ENCODE data around the gene ZNF839. TPM values are rescaled to one million over a fixed set of nuclear protein-coding genes. Genes with fewer than 3 reads are reported as not detected.

Gene ZNF839
- total RNA-seq, 2 experiments from 2014 or later, result 20.2 to 23.3 TPM

- no peaks in the 10 kb centered on the region for H3K9me3 ChIP-seq (ENCODE audit: low read length)
- no peak overlapping the region for H3K27ac ChIP-seq (ENCODE audit: low read depth, low read length, poor library complexity, severe bottlenecking)
- ChIA-PET CTCF (ENCODE audit: unreplicated experiment) (no interaction called here), POLR2A (no interaction called here)
- TF ChIP-seq CTCF (conservative IDR thresholded peaks at IDR 0.05; ENCODE audit: low read length) (no peak), EZH2phosphoT487 (IDR thresholded peaks at IDR 0.05; ENCODE audit: borderline replicate concordance, low read depth, low read length) (no peak)
- no peaks in the 10 kb centered on the region for H3K4me1 ChIP-seq (ENCODE audit: insufficient read depth, low read length, poor library complexity, severe bottlenecking)
- no peaks in the 10 kb centered on the region for H4K20me1 ChIP-seq (ENCODE audit: insufficient read depth, low read length)
- H2AFZ ChIP-seq (ENCODE audit: low read length), result no peak overlapping the region
- H3K4me3 ChIP-seq (ENCODE audit: low read depth, low read length, poor library complexity, severe bottlenecking), result no peak overlapping the region
- DNase-seq (ENCODE audit: low spot score), result no peak
- no peaks in the 10 kb centered on the region for H3K79me2 ChIP-seq (ENCODE audit: insufficient read depth, low read depth, low read length)
- peaks cover 70% of the 10 kb centered on the region for H3K36me3 ChIP-seq (ENCODE audit: insufficient read depth, low read length)
- no TSS peak for BruUV-seq (replicated peaks)
- intact Hi-C loops (cut with micrococcal nuclease; ENCODE audit: unreplicated experiment), result no loop called here
- H3K9me2 ChIP-seq (ENCODE audit: insufficient read depth, low read length), result no peaks in the 10 kb centered on the region
- H3K4me2 ChIP-seq (ENCODE audit: low read length), result no peak overlapping the region
Measured at GRCh38 chr14:102345232-102345631, 25.7 kb downstream of the ZNF839 start.

GRCh38 chr14:102346645-102347044 is 27.1 kb downstream of the ZNF839 start:
- no peak overlapping the region for H3K27ac ChIP-seq (ENCODE audit: low read depth, low read length, poor library complexity, severe bottlenecking)
- H3K4me2 ChIP-seq (ENCODE audit: low read length), result no peak overlapping the region
- CTCF ChIA-PET (ENCODE audit: unreplicated experiment), result no interaction called here
- POLR2A ChIA-PET, result no interaction called here
- no peak overlapping the region for H3K4me3 ChIP-seq (ENCODE audit: low read depth, low read length, poor library complexity, severe bottlenecking)
- H3K9me3 ChIP-seq (ENCODE audit: low read length), result no peaks in the 10 kb centered on the region
- no peak for DNase-seq (ENCODE audit: low spot score)
- no peaks in the 10 kb centered on the region for H3K4me1 ChIP-seq (ENCODE audit: insufficient read depth, low read length, poor library complexity, severe bottlenecking)
- H4K20me1 ChIP-seq (ENCODE audit: insufficient read depth, low read length), result no peaks in the 10 kb centered on the region
- H3K9me2 ChIP-seq (ENCODE audit: insufficient read depth, low read length), result no peaks in the 10 kb centered on the region
- no peak overlapping the region for H2AFZ ChIP-seq (ENCODE audit: low read length)
- H3K79me2 ChIP-seq (ENCODE audit: insufficient read depth, low read depth, low read length), result no peaks in the 10 kb centered on the region
- H3K36me3 ChIP-seq (ENCODE audit: insufficient read depth, low read length), result peaks cover 70% of the 10 kb centered on the region
- BruUV-seq (replicated peaks), result no TSS peak
- TF ChIP-seq CTCF (conservative IDR thresholded peaks at IDR 0.05; ENCODE audit: low read length) (no peak), EZH2phosphoT487 (IDR thresholded peaks at IDR 0.05; ENCODE audit: borderline replicate concordance, low read depth, low read length) (no peak)
- intact Hi-C loops (cut with micrococcal nuclease; ENCODE audit: unreplicated experiment), result no loop called here

GRCh38 chr14:102348376-102348775 is 28.8 kb downstream of the ZNF839 start:
- intact Hi-C loops (cut with micrococcal nuclease; ENCODE audit: unreplicated experiment), result no loop called here
- Histone ChIP-seq H3K4me1 (ENCODE audit: insufficient read depth, low read length, poor library complexity, severe bottlenecking) (no peaks in the 10 kb centered on the region), H4K20me1 (ENCODE audit: insufficient read depth, low read length) (no peaks in the 10 kb centered on the region), H3K36me3 (ENCODE audit: insufficient read depth, low read length) (peaks cover 63% of the 10 kb centered on the region), H3K9me2 (ENCODE audit: insufficient read depth, low read length) (no peaks in the 10 kb centered on the region), H3K4me3 (ENCODE audit: low read depth, low read length, poor library complexity, severe bottlenecking) (no peak overlapping the region), H2AFZ (ENCODE audit: low read length) (no peak overlapping the region), H3K9me3 (ENCODE audit: low read length) (no peaks in the 10 kb centered on the region), H3K79me2 (ENCODE audit: insufficient read depth, low read depth, low read length) (no peaks in the 10 kb centered on the region), H3K4me2 (ENCODE audit: low read length) (no peak overlapping the region), H3K27ac (ENCODE audit: low read depth, low read length, poor library complexity, severe bottlenecking) (no peak overlapping the region)
- CTCF ChIA-PET (ENCODE audit: unreplicated experiment), result no interaction called here
- TF ChIP-seq EZH2phosphoT487 (IDR thresholded peaks at IDR 0.05; ENCODE audit: borderline replicate concordance, low read depth, low read length) (no peak), CTCF (conservative IDR thresholded peaks at IDR 0.05; ENCODE audit: low read length) (no peak)
- BruUV-seq (replicated peaks), result no TSS peak
- POLR2A ChIA-PET, result interaction anchor here (1.1 kb wide), 1 partner anchor 11 kb away, joined by 6 read pairs; no protein-coding TSS in a partner anchor
- no peak for DNase-seq (ENCODE audit: low spot score)
